IgD-negative memory B cell (primary cell): ENCODE results near the gene CDYL. TPM values are rescaled to one million over a fixed set of nuclear protein-coding genes. Genes with fewer than 3 reads are reported as not detected.
A peak's percentile ranks its signal among the peaks of the same experiment; 100 is the strongest.

Source experiments
- H3K27ac Mint-ChIP-seq, 3 donors: one replicate each; pipeline ENCODE4 v1.8.0; 2020 to 2022; ENCODE audit warnings: mild to moderate bottlenecking in 3 of 3, mixed read lengths in 3 of 3, moderate library complexity in 1 of 3
- H3K27me3 Mint-ChIP-seq: one replicate; pipeline ENCODE4 v1.8.0; 2021; ENCODE audit warnings: mixed read lengths
- H3K36me3 Mint-ChIP-seq: one replicate; pipeline ENCODE4 v1.8.0; 2020; ENCODE audit warnings: mild to moderate bottlenecking, mixed read lengths
- H3K4me1 Mint-ChIP-seq, 3 donors: one replicate each; pipeline ENCODE4 v1.8.0; 2020 to 2022; ENCODE audit warnings: mixed read lengths in 3 of 3, mild to moderate bottlenecking in 1 of 3
- H3K4me3 Mint-ChIP-seq, 4 donors: one replicate each; pipeline ENCODE4 v1.8.0; 2020 to 2022; ENCODE audit warnings: mild to moderate bottlenecking in 4 of 4, mixed read lengths in 4 of 4, moderate library complexity in 3 of 4
- H3K9me3 Mint-ChIP-seq, 3 donors: one replicate each; pipeline ENCODE4 v1.8.0; 2020 to 2021; ENCODE audit warnings: mixed read lengths in 3 of 3, mild to moderate bottlenecking in 1 of 3
- polyA plus RNA-seq: library from polyadenylated mRNA; unstranded; fragments of 300-500 nt; fragmentation: Illumina TruSeq; gene quantifications from one replicate; pipeline ENCODE4 v1.2.3, GENCODE V29; 2021

Gene CDYL
- polyA plus RNA-seq, 1 donor from 2014 or later: 5.3 TPM

- no peak overlapping the region for H3K27ac Mint-ChIP-seq
- H3K4me3 Mint-ChIP-seq: peak overlapping the region in 1 of 4 donors; percentile 14
- peaks cover 41 to 59% (median 55%) of the 10 kb centered on the region in 3 donors for H3K4me1 Mint-ChIP-seq
- no peaks in the 10 kb centered on the region for H3K27me3 Mint-ChIP-seq
- peaks cover 4% of the 10 kb centered on the region for H3K36me3 Mint-ChIP-seq
- no peaks in the 10 kb centered on the region for H3K9me3 Mint-ChIP-seq
Measured at GRCh38 chr6:4804095-4804494, 27.9 kb downstream of the CDYL start.

DNA sequence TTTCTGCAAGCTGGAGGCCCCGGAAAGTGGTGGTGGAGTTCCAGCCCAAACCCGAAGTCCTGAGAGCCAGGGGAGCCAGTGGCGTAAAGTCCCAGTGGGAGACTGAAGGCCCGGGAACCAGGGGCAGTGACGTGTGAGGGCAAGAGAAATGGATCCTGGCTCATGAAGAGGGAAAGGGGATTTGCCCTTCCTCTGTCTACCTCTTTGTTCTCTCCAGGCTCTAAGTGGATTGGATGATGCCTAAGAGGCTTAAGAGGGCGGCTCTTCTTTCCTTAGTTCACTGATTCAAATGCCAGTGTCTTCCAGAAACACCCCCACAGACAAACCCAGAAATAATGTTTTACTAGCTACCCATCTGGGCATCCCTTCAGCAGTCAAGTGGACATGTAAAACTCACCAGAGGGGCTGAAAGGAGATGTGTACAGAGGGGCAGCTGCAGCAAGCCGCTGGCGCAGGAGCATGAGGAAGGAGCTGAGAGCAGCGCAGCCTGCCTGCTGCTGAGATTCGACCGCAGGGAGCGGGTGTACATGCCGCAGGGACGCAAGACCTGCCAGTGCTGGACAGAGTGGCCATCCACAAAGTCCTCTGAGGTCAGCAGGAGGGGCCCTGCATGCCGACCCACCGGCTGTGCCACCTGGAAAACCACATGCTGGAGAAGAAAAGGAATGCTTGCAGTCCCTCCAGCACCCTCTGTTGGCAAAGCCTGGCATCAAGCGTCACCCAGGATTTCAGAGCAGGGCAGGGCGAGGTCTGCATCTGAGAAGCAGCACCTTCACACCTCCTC lies 29.5 kb downstream of the CDYL start:
- Mint-ChIP-seq H3K27me3 (no peaks in the 10 kb centered on the region), H3K36me3 (peaks cover 8% of the 10 kb centered on the region), H3K9me3 (no peaks in the 10 kb centered on the region), H3K27ac (no peak overlapping the region), H3K4me3 (peak overlapping the region in 1 of 4 donors; percentile 18), H3K4me1 (peaks cover 42 to 56% (median 54%) of the 10 kb centered on the region in 3 donors)

DNA sequence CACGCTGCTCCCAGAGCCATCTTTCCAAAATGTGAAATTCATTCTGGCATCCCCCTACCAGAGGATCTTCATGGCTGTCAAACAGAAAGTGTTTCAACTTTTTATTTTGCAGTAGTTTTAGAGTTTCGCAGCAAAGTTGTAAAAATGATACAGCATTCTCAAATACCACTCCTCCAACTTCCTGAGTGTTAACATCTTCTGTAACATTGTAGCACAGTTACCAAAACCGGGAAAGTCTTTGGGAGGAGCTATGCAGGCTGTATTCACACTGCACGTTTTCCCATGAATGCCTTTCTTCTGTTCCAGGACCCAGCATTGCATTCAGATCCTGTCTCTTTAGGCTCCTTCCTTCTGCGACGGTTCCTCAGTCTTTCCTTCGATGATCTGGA lies 30.1 kb downstream of the CDYL start:
- Mint-ChIP-seq H3K27ac (no peak overlapping the region), H3K4me1 (peaks cover 42 to 55% (median 55%) of the 10 kb centered on the region in 3 donors)

GRCh38 chr6:4806791-4807190 lies 30.6 kb downstream of the CDYL start:
- Mint-ChIP-seq H3K27ac (no peak overlapping the region), H3K4me3 (no peak overlapping the region), H3K36me3 (peaks cover 7% of the 10 kb centered on the region)

More for the DNA sequence above, 30.1 kb downstream of the CDYL start:
- H3K9me3 Mint-ChIP-seq: no peaks in the 10 kb centered on the region
- H3K27me3 Mint-ChIP-seq: no peaks in the 10 kb centered on the region
- H3K4me3 Mint-ChIP-seq: peak overlapping the region in 1 of 4 donors; percentile 7
- peaks cover 8% of the 10 kb centered on the region for H3K36me3 Mint-ChIP-seq

GRCh38 chr6:4808396-4808795 lies 32.2 kb downstream of the CDYL start:
- Mint-ChIP-seq H3K36me3 (peaks cover 6% of the 10 kb centered on the region), H3K27ac (no peak overlapping the region), H3K27me3 (no peaks in the 10 kb centered on the region), H3K4me1 (peaks cover 26 to 53% (median 43%) of the 10 kb centered on the region in 3 donors), H3K4me3 (no peak overlapping the region), H3K9me3 (no peaks in the 10 kb centered on the region)

More at GRCh38 chr6:4806791-4807190, 30.6 kb downstream of the CDYL start:
- peaks cover 39 to 53% (median 52%) of the 10 kb centered on the region in 3 donors for H3K4me1 Mint-ChIP-seq
- no peaks in the 10 kb centered on the region for H3K9me3 Mint-ChIP-seq
- H3K27me3 Mint-ChIP-seq: no peaks in the 10 kb centered on the region

GRCh38 chr6:4809999-4810918 lies 34.1 kb downstream of the CDYL start:
- Mint-ChIP-seq H3K4me3 (peak overlapping the region in 1 of 4 donors; percentile 29), H3K27me3 (no peaks in the 10 kb centered on the region), H3K9me3 (no peaks in the 10 kb centered on the region), H3K4me1 (peaks cover 26 to 56% (median 53%) of the 10 kb centered on the region in 3 donors), H3K27ac (no peak overlapping the region), H3K36me3 (peaks cover 6% of the 10 kb centered on the region)

- H3K36me3 Mint-ChIP-seq: peaks cover 6% of the 10 kb centered on the region
- no peak overlapping the region for H3K27ac Mint-ChIP-seq
- peak overlapping the region in 2 of 4 donors; percentile 65 to 67 for H3K4me3 Mint-ChIP-seq
- no peaks in the 10 kb centered on the region for H3K27me3 Mint-ChIP-seq
- no peaks in the 10 kb centered on the region for H3K9me3 Mint-ChIP-seq
- peaks cover 26 to 47% (median 39%) of the 10 kb centered on the region in 3 donors for H3K4me1 Mint-ChIP-seq
Measured at GRCh38 chr6:4812068-4812467, 35.9 kb downstream of the CDYL start.

DNA sequence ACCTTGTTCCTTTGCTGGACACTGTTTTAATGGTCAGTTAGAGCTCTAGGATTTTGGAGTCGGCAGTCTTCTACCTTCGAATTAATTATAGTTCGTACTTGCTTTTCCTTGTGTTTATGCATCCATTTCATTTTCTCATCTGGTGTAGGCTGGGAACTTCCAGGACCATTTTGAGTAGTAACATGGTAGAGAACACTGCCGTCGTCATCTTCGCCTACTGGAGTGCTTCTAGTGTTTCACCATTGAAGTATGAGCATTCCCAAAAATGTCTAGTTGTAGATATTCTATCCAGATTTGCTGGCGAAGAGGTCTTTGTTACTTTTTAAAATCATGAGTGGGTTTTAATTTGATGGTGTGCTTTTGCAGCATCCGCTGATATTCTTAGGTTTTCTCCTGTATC lies 36.9 kb downstream of the CDYL start:
- Mint-ChIP-seq H3K4me3 (no peak overlapping the region), H3K4me1 (peaks cover 26 to 43% (median 35%) of the 10 kb centered on the region in 3 donors), H3K36me3 (peaks cover 6% of the 10 kb centered on the region), H3K9me3 (no peaks in the 10 kb centered on the region), H3K27ac (peak overlapping the region in 1 of 3 donors; percentile 46), H3K27me3 (no peaks in the 10 kb centered on the region)

GRCh38 chr6:4814212-4814611 lies 38.0 kb downstream of the CDYL start:
- Mint-ChIP-seq H3K36me3 (peaks cover 4% of the 10 kb centered on the region), H3K4me3 (peak overlapping the region in 2 of 4 donors; percentile 65 to 69), H3K27ac (no peak overlapping the region), H3K4me1 (peaks cover 25 to 53% (median 41%) of the 10 kb centered on the region in 3 donors), H3K9me3 (no peaks in the 10 kb centered on the region), H3K27me3 (no peaks in the 10 kb centered on the region)

DNA sequence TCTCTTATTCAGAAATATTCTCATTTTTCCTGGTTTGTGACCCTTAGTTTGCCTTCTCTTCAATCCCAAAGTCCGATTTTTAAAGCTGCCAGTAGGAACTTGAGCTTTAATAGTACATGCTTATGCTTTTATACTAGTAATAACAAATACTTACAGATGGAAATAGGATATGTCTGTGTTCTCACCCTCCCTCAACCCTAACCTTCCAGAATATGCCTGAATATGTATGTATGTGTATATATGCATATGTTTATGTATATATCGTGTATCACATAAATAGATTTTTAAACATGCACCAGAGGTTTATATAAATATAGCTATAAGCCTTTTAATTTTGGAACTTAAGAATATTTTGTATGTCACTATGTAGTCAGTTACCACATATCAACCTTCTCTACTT lies 38.8 kb downstream of the CDYL start:
- Mint-ChIP-seq H3K4me1 (peaks cover 31 to 59% (median 48%) of the 10 kb centered on the region in 3 donors), H3K27ac (no peak overlapping the region), H3K27me3 (no peaks in the 10 kb centered on the region), H3K4me3 (no peak overlapping the region), H3K9me3 (no peaks in the 10 kb centered on the region), H3K36me3 (peaks cover 4% of the 10 kb centered on the region)

DNA sequence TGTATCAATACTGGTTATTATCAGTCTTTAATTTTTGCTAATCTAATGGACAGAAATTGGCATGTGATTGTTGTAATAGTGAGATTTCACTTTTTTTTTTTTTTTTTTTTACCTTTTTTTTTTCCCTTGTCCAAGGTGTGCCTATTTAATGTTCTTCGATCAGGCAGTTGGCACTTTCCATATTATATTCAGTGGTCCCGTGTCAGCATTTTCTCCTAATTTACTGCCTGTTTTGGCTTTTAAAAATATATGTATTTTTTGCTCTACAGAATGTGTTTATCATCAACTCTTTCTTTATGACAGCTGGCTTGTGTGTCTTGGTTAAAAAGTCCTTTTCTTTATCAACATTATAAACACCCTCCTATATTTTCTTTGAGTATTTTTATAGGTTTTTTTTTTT lies 39.4 kb downstream of the CDYL start:
- Mint-ChIP-seq H3K4me1 (peaks cover 28 to 62% (median 52%) of the 10 kb centered on the region in 3 donors), H3K4me3 (no peak overlapping the region), H3K36me3 (peaks cover 2% of the 10 kb centered on the region), H3K9me3 (no peaks in the 10 kb centered on the region), H3K27ac (no peak overlapping the region), H3K27me3 (no peaks in the 10 kb centered on the region)

DNA sequence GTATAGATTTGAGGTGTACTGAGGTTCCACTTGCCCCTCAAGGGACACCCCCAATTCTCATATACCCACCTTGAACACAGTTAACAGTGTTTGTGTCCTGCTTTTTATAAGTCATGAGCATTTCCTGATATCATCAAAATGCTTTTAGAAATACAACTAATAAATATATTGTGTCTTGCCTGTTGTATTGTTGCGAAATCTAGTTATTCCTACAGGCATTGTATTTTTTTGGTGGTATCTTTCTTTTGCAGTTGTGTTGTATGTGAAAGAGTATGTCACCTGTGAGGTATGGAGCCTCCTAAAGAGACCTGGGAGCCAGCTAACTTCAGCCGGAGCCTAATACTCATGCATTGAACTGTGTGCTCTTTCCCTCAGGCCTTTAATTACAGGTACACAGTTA lies 40.7 kb downstream of the CDYL start:
- no peaks in the 10 kb centered on the region for H3K9me3 Mint-ChIP-seq
- H3K4me3 Mint-ChIP-seq: no peak overlapping the region
- peaks cover 2% of the 10 kb centered on the region for H3K36me3 Mint-ChIP-seq
- H3K4me1 Mint-ChIP-seq: peaks cover 22 to 59% (median 48%) of the 10 kb centered on the region in 3 donors
- no peaks in the 10 kb centered on the region for H3K27me3 Mint-ChIP-seq
- no peak overlapping the region for H3K27ac Mint-ChIP-seq

DNA sequence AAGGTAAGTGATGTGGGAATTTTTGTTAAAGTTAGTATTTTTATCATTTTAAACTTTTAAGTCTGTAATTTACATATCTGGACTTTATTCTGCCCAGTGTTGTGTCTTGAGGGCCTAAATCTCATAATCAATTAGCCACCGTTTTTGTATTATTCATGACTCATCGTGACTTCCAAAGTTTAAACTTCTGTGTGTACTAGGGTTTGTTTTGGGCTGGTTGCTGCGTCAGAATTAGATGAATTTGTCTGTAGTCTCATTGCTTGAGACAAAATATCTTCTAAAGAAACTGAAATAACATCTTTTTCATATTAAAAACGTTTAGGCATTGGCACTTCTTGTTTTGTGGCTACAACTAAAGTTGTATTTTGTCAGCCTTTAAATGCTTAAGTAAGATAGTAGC lies 41.3 kb downstream of the CDYL start:
- Mint-ChIP-seq H3K36me3 (peaks cover 2% of the 10 kb centered on the region), H3K27me3 (no peaks in the 10 kb centered on the region), H3K4me1 (peaks cover 22 to 56% (median 43%) of the 10 kb centered on the region in 3 donors)

DNA sequence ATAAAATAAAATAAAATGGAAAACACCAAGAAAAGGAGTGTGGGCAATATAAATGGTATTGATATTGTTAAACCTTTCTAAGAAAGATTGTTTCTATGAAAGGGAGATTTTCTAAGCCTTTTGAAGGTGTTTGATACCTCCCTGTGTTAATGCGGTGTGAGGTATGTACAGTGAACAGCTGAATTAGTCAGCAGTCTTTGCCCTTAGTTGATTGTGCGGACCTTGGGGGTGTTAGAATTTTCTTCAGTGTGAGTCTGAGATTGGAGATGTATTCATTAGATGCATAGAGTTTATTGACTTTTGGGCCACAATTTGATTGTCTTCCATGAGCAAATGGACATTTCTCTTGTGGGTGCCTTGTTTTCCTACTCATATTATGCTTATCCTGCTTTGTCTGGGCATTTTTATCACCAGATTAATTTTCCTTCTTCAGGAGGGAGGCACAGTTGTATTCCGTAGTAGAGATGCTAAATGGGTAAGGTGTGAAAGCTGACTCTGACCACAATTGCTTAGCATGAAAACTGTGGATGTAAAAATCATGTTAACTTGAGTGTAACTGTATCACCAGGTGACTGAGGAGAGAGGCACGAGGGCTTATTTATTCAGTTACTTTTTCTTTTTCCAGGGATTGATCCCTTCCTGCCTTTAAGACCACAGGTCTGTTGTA lies 42.2 kb downstream of the CDYL start:
- Mint-ChIP-seq H3K27me3 (no peaks in the 10 kb centered on the region), H3K27ac (peak overlapping the region in 1 of 3 donors; percentile 39), H3K9me3 (peaks cover 0 to 3% (median 0%) of the 10 kb centered on the region in 3 donors), H3K4me1 (peaks cover 22 to 50% (median 43%) of the 10 kb centered on the region in 3 donors), H3K4me3 (no peak overlapping the region), H3K36me3 (peaks cover 2% of the 10 kb centered on the region)

More for the DNA sequence above, 41.3 kb downstream of the CDYL start:
- H3K4me3 Mint-ChIP-seq: no peak overlapping the region
- H3K27ac Mint-ChIP-seq: no peak overlapping the region
- H3K9me3 Mint-ChIP-seq: no peaks in the 10 kb centered on the region
